Spleen (tissue), 11 donors: Measurements from ENCODE around the gene RGMA. TPM values are rescaled to one million over a fixed set of nuclear protein-coding genes. Genes with fewer than 3 reads are reported as not detected.

ENCODE experiments used
- DNase-seq: peaks from one replicate; pipeline ENCODE4 v3.0.0-alpha.2; 2020
- H3K27ac ChIP-seq, 8 donors: fragments of 200-600 bp; sonication (generic) in 7 of 8; 1 replicate in 4 of 8; 2 replicates in 4 of 8; pipeline versions ENCODE4 v1.5.0 to v1.8.0; 2016 to 2021; ENCODE audit warnings: inconsistent platforms in 4 of 8, mild to moderate bottlenecking in 4 of 8, moderate library complexity in 1 of 8
- H3K27me3 ChIP-seq, 7 donors: fragments of 200-600 bp; sonication (generic) in 6 of 7; replicated peaks in 1 of 7; 1 replicate in 4 of 7; 2 replicates in 3 of 7; pipeline versions ENCODE4 v1.5.0 to v1.8.0; 2016 to 2021; ENCODE audit warnings: inconsistent platforms in 3 of 7, mild to moderate bottlenecking in 1 of 7
- H3K36me3 ChIP-seq, 6 donors: fragments of 200-600 bp; sonication (generic) in 5 of 6; 1 replicate in 4 of 6; 2 replicates in 2 of 6; pipeline versions ENCODE4 v1.5.0 to v1.8.0; 2016 to 2021; ENCODE audit warnings: inconsistent platforms in 2 of 6
- H3K4me1 ChIP-seq, 6 donors: fragments of 200-600 bp; sonication (generic) in 5 of 6; 1 replicate in 3 of 6; 2 replicates in 3 of 6; pipeline versions ENCODE4 v1.5.0 to v1.8.0; 2016 to 2021; ENCODE audit warnings: inconsistent platforms in 3 of 6
- H3K4me3 ChIP-seq, 8 donors: fragments of 200-600 bp; sonication (generic) in 7 of 8; 1 replicate in 4 of 8; 2 replicates in 4 of 8; pipeline versions ENCODE4 v1.5.0 to v1.8.0; 2016 to 2021; ENCODE audit warnings: inconsistent platforms in 4 of 8, mild to moderate bottlenecking in 4 of 8, moderate library complexity in 2 of 8
- H3K9me3 ChIP-seq, 8 donors: fragments of 200-600 bp; sonication (generic) in 7 of 8; 1 replicate in 4 of 8; 2 replicates in 4 of 8; pipeline versions ENCODE4 v1.5.0 to v1.8.0; 2016 to 2021; ENCODE audit warnings: inconsistent platforms in 4 of 8
- POLR2A ChIP-seq, 3 donors: fragments of 450-650 bp; IDR thresholded peaks; one replicate each; pipeline ENCODE4 v1.5.1; 2017; ENCODE audit warnings: antibody characterized with exemption in 3 of 3, mild to moderate bottlenecking in 1 of 3
- POLR2AphosphoS5 ChIP-seq, 3 donors: sonication (generic); formaldehyde crosslinking; IDR thresholded peaks; one replicate each; pipeline ENCODE4 v1.5.1; 2017; ENCODE audit warnings: antibody characterized with exemption in 3 of 3
- WGBS, 5 donors: extraction: QIAGEN DNeasy Blood & Tissue Kit in 3 of 5; methylation state at CpG; one replicate each; pipeline versions ENCODE4 v1.1.5 to v1.1.7; 2013 to 2018; 5-methylcytosine and 5-hydroxymethylcytosine counted together
- intact Hi-C: fragments of 100-400 bp; cut with DNase I; formaldehyde crosslinking; loops from one replicate; pipeline ENCODE4 v1.15.0; 2023; ENCODE audit warnings: low total_unique reads
- polyA plus RNA-seq, 3 donors: library from polyadenylated mRNA; stranded (reverse); fragments of 200-250 nt; gene quantifications; one replicate each; pipeline ENCODE4 v1.2.1, GENCODE V29; 2013
- total RNA-seq, 7 donors: library from RNA; depleted of rRNA in 3 of 7; stranded (reverse); fragments of >200 nt in 3 of 7; fragmentation: NEBNext Ultra II Directional in 4 of 7; extraction: Animal tissue kit (Norgen Biotek cat#: 25700) in 4 of 7; gene quantifications; one replicate each; pipeline versions ENCODE4 v1.1.0 to v1.2.1, GENCODE V29; 2016 to 2021
- TF ChIP-seq, protein P1 (sequence below), 11 experiments: fragments of 200-600 bp in 7 of 11; fragments of 450-650 bp in 4 of 11; sonication (generic) in 4 of 11; IDR thresholded peaks in 8 of 11; conservative IDR thresholded peaks in 3 of 11; 1 replicate in 7 of 11; 2 replicates in 4 of 11; pipeline versions ENCODE4 v1.4.0 to v1.8.0; 2016 to 2021; ENCODE audit warnings: antibody characterized with exemption in 11 of 11, inconsistent platforms in 4 of 11, mild to moderate bottlenecking in 1 of 11
- donor health status: healthy with polysubstance abuse.
- donor health status: DM: no; HTN: no; CAD: no; lungs with moderate emphysema.
- donor health status: DM: no; HTN: no; CAD: no.
- donor health status: Bipolar disorder and iron deficiency.
- donor health status: healthy.
- donor health status: DM: no; HTN: no; CAD: no.
- donor health status: DM: yes; HTN: yes; CAD: no.

RGMA gene
- total and polyA plus RNA-seq, 10 donors, result 0.37 to 3.1 (median 1.2) TPM

DNA sequence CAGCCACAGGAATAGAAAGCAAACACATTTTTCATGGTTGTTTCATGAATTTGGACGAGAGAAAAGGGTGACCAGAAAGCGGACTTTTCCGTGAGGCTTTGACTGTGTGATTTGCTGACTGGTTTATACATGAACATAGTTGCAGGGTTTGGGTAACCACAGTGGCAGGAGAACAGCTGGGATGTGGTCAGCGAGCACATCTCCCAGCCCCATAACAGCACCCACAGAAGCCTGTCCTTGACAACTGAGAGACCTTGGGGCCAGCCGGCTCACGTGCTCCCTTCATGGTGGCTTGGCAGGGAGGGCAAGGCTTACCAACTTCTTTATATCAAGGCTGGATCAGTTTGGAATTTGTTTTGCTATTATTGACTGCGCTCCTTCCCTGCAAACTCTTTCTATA, 13.2 kb upstream of the RGMA start:
- no peak overlapping the region for H3K27ac ChIP-seq
- intact Hi-C loops, result no loop called here
- peaks cover 0 to 14% (median 10%) of the 10 kb centered on the region in 8 donors for H3K9me3 ChIP-seq
- no peak overlapping the region for H3K4me3 ChIP-seq
- 77 to 87% (median 85%) methylated on average over 7 of the region's 7 CpGs for WGBS, 5 donors
- TF ChIP-seq POLR2AphosphoS5 (IDR thresholded peaks at IDR 0.05) (no peak), POLR2A (IDR thresholded peaks at IDR 0.05) (no peak)
- TF ChIP-seq, protein P1, sequence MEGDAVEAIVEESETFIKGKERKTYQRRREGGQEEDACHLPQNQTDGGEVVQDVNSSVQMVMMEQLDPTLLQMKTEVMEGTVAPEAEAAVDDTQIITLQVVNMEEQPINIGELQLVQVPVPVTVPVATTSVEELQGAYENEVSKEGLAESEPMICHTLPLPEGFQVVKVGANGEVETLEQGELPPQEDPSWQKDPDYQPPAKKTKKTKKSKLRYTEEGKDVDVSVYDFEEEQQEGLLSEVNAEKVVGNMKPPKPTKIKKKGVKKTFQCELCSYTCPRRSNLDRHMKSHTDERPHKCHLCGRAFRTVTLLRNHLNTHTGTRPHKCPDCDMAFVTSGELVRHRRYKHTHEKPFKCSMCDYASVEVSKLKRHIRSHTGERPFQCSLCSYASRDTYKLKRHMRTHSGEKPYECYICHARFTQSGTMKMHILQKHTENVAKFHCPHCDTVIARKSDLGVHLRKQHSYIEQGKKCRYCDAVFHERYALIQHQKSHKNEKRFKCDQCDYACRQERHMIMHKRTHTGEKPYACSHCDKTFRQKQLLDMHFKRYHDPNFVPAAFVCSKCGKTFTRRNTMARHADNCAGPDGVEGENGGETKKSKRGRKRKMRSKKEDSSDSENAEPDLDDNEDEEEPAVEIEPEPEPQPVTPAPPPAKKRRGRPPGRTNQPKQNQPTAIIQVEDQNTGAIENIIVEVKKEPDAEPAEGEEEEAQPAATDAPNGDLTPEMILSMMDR (IDR thresholded peaks at IDR 0.05 in 8 of 11, conservative IDR thresholded peaks at IDR 0.05 in 3 of 11), result no peak
- no peaks in the 10 kb centered on the region for H3K36me3 ChIP-seq
- no peaks in the 10 kb centered on the region for H3K4me1 ChIP-seq
- H3K27me3 ChIP-seq, result peaks cover 0 to 40% (median 0%) of the 10 kb centered on the region in 7 donors
- DNase-seq, result no peak

DNA sequence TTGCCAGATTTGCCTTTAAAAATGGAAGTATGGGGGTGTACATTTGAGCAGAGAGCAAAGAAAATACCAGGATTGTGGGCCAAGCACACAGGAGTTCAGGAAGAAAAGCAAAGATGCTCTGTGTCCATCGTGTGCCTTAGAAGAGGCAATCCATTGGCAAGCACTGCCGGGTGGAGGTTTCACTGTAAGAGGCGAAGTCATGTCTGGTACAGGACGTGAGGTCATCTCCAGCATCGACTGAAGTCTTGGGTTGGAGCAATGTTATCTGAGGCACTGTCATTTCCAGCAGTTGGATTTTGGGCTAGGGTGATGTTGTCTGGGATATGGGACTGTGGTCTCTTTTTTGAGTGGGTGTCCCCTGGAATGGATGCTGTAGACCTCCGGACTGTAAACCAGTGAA, 4.8 kb upstream of the RGMA start:
- Histone ChIP-seq H3K36me3 (no peaks in the 10 kb centered on the region), H3K4me3 (no peak overlapping the region), H3K4me1 (peaks cover under 1 to 12% (median 10%) of the 10 kb centered on the region in 6 donors), H3K27me3 (peaks cover 0 to 45% (median 30%) of the 10 kb centered on the region in 7 donors), H3K27ac (no peak overlapping the region), H3K9me3 (no peaks in the 10 kb centered on the region)
- TF ChIP-seq POLR2AphosphoS5 (IDR thresholded peaks at IDR 0.05) (no peak), POLR2A (IDR thresholded peaks at IDR 0.05) (no peak)
- TF ChIP-seq, protein P1 (IDR thresholded peaks at IDR 0.05 in 8 of 11, conservative IDR thresholded peaks at IDR 0.05 in 3 of 11), result no peak
- WGBS, 5 donors, result 81 to 92% (median 85%) methylated on average over 6 of the region's 6 CpGs
- DNase-seq, result no peak
- intact Hi-C loops, result no loop called here

DNA sequence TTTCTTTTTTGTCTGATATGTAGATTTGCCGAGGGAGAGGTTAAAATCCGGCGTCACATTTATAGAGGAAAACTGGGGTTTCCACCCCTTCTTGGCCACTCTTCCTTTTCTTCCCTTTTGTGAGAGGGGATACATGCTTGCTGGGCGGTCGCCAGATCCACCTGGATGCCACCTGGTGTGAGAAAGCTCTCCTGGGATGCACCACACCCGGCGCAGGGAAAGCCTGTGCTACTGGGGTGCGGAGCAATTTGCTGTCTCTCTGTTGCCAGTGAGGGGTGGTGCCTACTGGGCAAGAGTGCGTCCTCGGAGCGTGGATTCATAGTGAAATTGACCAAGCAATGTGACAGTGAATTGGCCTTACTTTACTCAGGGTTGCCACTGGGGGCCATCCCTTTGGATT, 2.5 kb upstream of the RGMA start:
- Histone ChIP-seq H3K4me3 (peak overlapping the region in 1 of 8 donors; percentile 5), H3K9me3 (no peaks in the 10 kb centered on the region), H3K27ac (no peak overlapping the region), H3K4me1 (peaks cover 4 to 28% (median 24%) of the 10 kb centered on the region in 6 donors), H3K27me3 (peaks cover 0 to 68% (median 53%) of the 10 kb centered on the region in 7 donors), H3K36me3 (no peaks in the 10 kb centered on the region)
- intact Hi-C loops, result no loop called here
- DNase-seq, result no peak
- TF ChIP-seq POLR2A (IDR thresholded peaks at IDR 0.05) (no peak), POLR2AphosphoS5 (IDR thresholded peaks at IDR 0.05) (no peak)
- TF ChIP-seq, protein P1 (IDR thresholded peaks at IDR 0.05 in 8 of 11, conservative IDR thresholded peaks at IDR 0.05 in 3 of 11), result no peak
- 69 to 85% (median 76%) methylated on average over 11 of the region's 11 CpGs for WGBS, 5 donors

DNA sequence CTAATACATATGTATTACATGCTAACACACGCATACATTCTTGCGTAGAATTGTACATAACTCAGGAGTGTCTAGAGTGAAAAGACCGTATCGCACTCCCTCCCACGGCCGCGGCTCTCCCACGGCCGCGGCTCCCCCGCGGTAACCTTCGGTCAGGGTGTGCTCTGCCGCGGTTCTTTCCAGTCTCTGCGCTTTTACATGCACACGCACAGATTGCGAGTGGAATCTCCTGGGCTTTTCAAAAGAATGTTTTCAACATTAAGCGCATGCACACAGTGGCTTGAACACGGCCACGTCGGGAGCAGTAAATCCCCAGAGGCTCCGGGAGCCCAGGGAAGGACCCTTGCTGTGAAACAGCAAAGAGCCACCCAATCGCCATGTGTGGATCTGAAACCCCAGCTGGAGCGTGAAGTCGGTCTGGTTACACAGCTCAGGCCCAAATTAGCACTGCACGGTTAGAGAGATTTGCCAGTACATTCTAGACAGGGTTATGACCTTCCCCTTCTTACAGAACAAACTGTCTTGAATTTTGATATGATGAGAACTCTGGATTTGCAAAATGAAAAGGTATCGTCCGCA, 805 bp upstream of the RGMA start:
- peaks cover 4 to 28% (median 24%) of the 10 kb centered on the region in 6 donors for H3K4me1 ChIP-seq
- no peak for TF ChIP-seq POLR2A (IDR thresholded peaks at IDR 0.05)
- no peak for TF ChIP-seq POLR2AphosphoS5 (IDR thresholded peaks at IDR 0.05)
- TF ChIP-seq, protein P1 (IDR thresholded peaks at IDR 0.05 in 8 of 11, conservative IDR thresholded peaks at IDR 0.05 in 3 of 11), result no peak
- peak overlapping the region in 2 of 8 donors; percentile 48 to 70 for H3K4me3 ChIP-seq
- no peak overlapping the region for H3K27ac ChIP-seq
- no peak for DNase-seq
- H3K36me3 ChIP-seq, result no peaks in the 10 kb centered on the region
- H3K27me3 ChIP-seq, result peaks cover 0 to 85% (median 67%) of the 10 kb centered on the region in 7 donors
- intact Hi-C loops, result no loop called here
- 10 to 19% (median 13%) methylated on average over 26 to 29 of the region's 29 CpGs for WGBS, 5 donors
- no peaks in the 10 kb centered on the region for H3K9me3 ChIP-seq
